ENCODE data around the gene HOXC6.

GRCh38 chr12:53989227-53990113, 38.8 kb upstream of the HOXC6 start:
- no peak for TF ChIP-seq POLR2A (IDR thresholded peaks at IDR 0.05)
- TF ChIP-seq, protein P1, sequence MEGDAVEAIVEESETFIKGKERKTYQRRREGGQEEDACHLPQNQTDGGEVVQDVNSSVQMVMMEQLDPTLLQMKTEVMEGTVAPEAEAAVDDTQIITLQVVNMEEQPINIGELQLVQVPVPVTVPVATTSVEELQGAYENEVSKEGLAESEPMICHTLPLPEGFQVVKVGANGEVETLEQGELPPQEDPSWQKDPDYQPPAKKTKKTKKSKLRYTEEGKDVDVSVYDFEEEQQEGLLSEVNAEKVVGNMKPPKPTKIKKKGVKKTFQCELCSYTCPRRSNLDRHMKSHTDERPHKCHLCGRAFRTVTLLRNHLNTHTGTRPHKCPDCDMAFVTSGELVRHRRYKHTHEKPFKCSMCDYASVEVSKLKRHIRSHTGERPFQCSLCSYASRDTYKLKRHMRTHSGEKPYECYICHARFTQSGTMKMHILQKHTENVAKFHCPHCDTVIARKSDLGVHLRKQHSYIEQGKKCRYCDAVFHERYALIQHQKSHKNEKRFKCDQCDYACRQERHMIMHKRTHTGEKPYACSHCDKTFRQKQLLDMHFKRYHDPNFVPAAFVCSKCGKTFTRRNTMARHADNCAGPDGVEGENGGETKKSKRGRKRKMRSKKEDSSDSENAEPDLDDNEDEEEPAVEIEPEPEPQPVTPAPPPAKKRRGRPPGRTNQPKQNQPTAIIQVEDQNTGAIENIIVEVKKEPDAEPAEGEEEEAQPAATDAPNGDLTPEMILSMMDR (IDR thresholded peaks at IDR 0.05), result peak; percentile 28 to 47 (median 40)
